Tibial nerve (tissue), 4 donors: Measurements from ENCODE around the gene ZNF385B.

Experiments used
- CTCF ChIP-seq, 5 experiments: fragments of 200-600 bp in 3 of 5; fragments of 450-650 bp in 2 of 5; sonication (generic) in 3 of 5; IDR thresholded peaks; one replicate each; pipeline ENCODE4 v1.5.1; 2016 to 2019; ENCODE audit warnings: antibody characterized with exemption in 5 of 5, mild to moderate bottlenecking in 3 of 5, moderate library complexity in 2 of 5
- EP300 ChIP-seq, 2 donors: sonication (generic); formaldehyde crosslinking; IDR thresholded peaks; one replicate each; pipeline ENCODE4 v1.6.1; 2017; ENCODE audit warnings: antibody characterized with exemption in 2 of 2, mild to moderate bottlenecking in 1 of 2
- POLR2A ChIP-seq, 2 donors: fragments of 450-650 bp; IDR thresholded peaks; one replicate each; pipeline ENCODE4 v1.6.1; 2017; ENCODE audit warnings: antibody characterized with exemption in 2 of 2, mild to moderate bottlenecking in 2 of 2, moderate library complexity in 2 of 2

GRCh38 chr2:179455824-179456223, 405.6 kb downstream of the ZNF385B start:
- no peak for TF ChIP-seq CTCF (IDR thresholded peaks at IDR 0.05)
- no peak for TF ChIP-seq POLR2A (IDR thresholded peaks at IDR 0.05)
- no peak for TF ChIP-seq EP300 (IDR thresholded peaks at IDR 0.05)
